ENCODE data around the gene THRAP3. TPM values are rescaled to one million over a fixed set of nuclear protein-coding genes. Genes with fewer than 3 reads are reported as not detected.
A peak's percentile ranks its signal among the peaks of the same experiment; 100 is the strongest.

The THRAP3 gene
- total RNA-seq, 4 donors from 2014 or later, result 90.3 to 116 (median 104) TPM

DNA sequence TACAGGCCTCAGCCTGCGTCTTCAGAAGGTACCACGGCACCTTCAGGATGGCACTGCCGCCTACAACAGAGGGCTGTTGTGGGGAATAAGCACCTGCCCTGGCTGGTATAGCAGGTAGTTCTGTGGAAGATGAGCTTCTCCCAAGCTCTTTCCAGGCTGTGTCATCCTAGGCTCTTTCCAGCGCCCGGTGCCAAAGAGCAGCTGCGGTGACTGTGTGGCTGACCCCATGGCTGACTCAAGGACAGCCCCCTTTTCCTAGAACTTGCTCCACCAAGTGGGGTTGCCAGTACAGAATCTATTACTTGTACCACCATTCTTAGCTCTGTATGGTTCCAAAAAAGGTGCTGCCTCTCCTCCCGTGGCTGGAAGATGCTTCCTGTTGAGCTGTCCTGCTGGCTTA lies 121.1 kb downstream of the THRAP3 start:
- TF ChIP-seq POLR2A (IDR thresholded peaks at IDR 0.05; ENCODE audit: low read depth), result no peak
- TF ChIP-seq, protein P1, sequence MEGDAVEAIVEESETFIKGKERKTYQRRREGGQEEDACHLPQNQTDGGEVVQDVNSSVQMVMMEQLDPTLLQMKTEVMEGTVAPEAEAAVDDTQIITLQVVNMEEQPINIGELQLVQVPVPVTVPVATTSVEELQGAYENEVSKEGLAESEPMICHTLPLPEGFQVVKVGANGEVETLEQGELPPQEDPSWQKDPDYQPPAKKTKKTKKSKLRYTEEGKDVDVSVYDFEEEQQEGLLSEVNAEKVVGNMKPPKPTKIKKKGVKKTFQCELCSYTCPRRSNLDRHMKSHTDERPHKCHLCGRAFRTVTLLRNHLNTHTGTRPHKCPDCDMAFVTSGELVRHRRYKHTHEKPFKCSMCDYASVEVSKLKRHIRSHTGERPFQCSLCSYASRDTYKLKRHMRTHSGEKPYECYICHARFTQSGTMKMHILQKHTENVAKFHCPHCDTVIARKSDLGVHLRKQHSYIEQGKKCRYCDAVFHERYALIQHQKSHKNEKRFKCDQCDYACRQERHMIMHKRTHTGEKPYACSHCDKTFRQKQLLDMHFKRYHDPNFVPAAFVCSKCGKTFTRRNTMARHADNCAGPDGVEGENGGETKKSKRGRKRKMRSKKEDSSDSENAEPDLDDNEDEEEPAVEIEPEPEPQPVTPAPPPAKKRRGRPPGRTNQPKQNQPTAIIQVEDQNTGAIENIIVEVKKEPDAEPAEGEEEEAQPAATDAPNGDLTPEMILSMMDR (IDR thresholded peaks at IDR 0.05), result no peak
- H3K4me1 ChIP-seq, result peaks cover 11 to 28% (median 25%) of the 10 kb centered on the region in 4 donors
- H3K9me3 ChIP-seq, result no peaks in the 10 kb centered on the region
- H3K27ac ChIP-seq (replicated peaks in 1 of 4), result no peak overlapping the region
- no peak overlapping the region for H3K4me3 ChIP-seq
- no peaks in the 10 kb centered on the region for H3K27me3 ChIP-seq
- no peak for DNase-seq (ENCODE audit: extremely low spot score)
- intact Hi-C loops (cut with DNase I), result no loop called here
- WGBS, result 87% methylated on average over 7 of the region's 7 CpGs
- peaks cover 29 to 98% (median 87%) of the 10 kb centered on the region in 4 donors for H3K36me3 ChIP-seq

GRCh38 chr1:36346741-36347370 lies 122.6 kb downstream of the THRAP3 start:
- Histone ChIP-seq H3K27ac (replicated peaks in 1 of 4) (no peak overlapping the region), H3K9me3 (no peaks in the 10 kb centered on the region), H3K27me3 (no peaks in the 10 kb centered on the region), H3K4me3 (no peak overlapping the region), H3K36me3 (peaks cover 26 to 90% (median 81%) of the 10 kb centered on the region in 4 donors), H3K4me1 (peaks cover 25 to 43% (median 40%) of the 10 kb centered on the region in 4 donors)
- DNase-seq (ENCODE audit: extremely low spot score), result no peak
- 94% methylated on average over 8 of the region's 8 CpGs for WGBS
- TF ChIP-seq POLR2AphosphoS5 (IDR thresholded peaks at IDR 0.05) (no peak), EP300 (IDR thresholded peaks at IDR 0.05) (no peak), POLR2A (IDR thresholded peaks at IDR 0.05; ENCODE audit: low read depth) (no peak)
- TF ChIP-seq, protein P1 (IDR thresholded peaks at IDR 0.05), result no peak
- intact Hi-C loops (cut with DNase I), result no loop called here

DNA sequence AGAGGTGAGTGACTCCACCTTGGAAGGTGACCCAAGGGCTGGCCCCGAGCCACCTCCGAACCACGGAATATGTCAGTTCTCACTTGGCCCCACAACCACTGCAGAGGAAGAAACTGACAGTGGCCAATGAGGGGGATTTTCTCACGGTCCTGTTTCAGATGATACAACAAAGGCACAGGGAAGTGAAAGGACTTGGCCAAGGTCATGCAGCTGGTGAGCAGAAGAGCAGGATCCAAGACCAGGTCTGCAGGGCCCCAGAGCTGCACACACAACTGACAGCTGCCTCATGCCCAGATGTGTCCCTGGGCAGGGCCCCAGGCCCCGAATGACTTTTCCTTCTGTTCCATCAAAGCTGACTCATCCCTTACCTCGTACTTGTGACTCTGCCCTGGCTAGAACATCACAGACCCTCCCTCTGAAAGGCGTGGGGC lies 125.0 kb downstream of the THRAP3 start:
- Histone ChIP-seq H3K9me3 (no peaks in the 10 kb centered on the region), H3K36me3 (peaks cover 35 to 91% (median 83%) of the 10 kb centered on the region in 4 donors), H3K4me3 (no peak overlapping the region), H3K27ac (replicated peaks in 1 of 4) (peak overlapping the region in 3 of 4 donors; percentile 66 to 78 (median 71)), H3K27me3 (no peaks in the 10 kb centered on the region), H3K4me1 (peaks cover 28 to 46% (median 42%) of the 10 kb centered on the region in 4 donors)
- DNase-seq (ENCODE audit: extremely low spot score), result no peak
- TF ChIP-seq POLR2A (IDR thresholded peaks at IDR 0.05; ENCODE audit: low read depth) (no peak), POLR2AphosphoS5 (IDR thresholded peaks at IDR 0.05) (no peak), EP300 (IDR thresholded peaks at IDR 0.05) (no peak)
- TF ChIP-seq, protein P1 (IDR thresholded peaks at IDR 0.05), result no peak
- 82% methylated on average over 4 of the region's 7 CpGs for WGBS
- intact Hi-C loops (cut with DNase I), result no loop called here

DNA sequence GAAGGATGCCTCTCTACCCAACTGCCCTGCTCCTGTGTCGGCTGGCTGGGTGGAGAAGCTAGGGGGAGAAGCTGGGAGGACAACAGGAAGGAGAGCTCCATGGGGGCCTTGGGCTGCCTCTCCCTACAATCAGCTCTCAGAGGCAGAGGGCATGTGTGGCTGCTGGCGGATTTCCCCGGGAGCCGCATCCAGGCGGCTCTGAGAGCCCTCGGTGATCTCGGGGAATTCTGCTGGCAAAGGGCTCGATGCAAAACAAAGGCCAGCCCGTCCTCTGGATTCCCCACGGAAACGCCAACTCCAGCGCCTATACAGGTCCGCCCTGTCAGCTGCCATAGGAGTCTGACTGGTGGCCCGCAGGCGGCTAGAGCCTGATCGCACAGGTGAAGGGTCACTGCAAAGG lies 125.6 kb downstream of the THRAP3 start:
- WGBS, result 84% methylated on average over 8 of the region's 16 CpGs
- no peak overlapping the region for H3K4me3 ChIP-seq
- H3K27ac ChIP-seq (replicated peaks in 1 of 4), result peak overlapping the region; percentile 66 to 78 (median 68)
- H3K27me3 ChIP-seq, result no peaks in the 10 kb centered on the region
- DNase-seq (ENCODE audit: extremely low spot score), result no peak
- intact Hi-C loops (cut with DNase I), result loop anchor here (2.0 kb wide), 1 partner anchor 57 kb away; no protein-coding TSS in a partner anchor
- peaks cover 28 to 46% (median 42%) of the 10 kb centered on the region in 4 donors for H3K4me1 ChIP-seq
- TF ChIP-seq POLR2AphosphoS5 (IDR thresholded peaks at IDR 0.05), result no peak
- no peak for TF ChIP-seq EP300 (IDR thresholded peaks at IDR 0.05)
- TF ChIP-seq POLR2A (IDR thresholded peaks at IDR 0.05; ENCODE audit: low read depth), result no peak
- TF ChIP-seq, protein P1 (IDR thresholded peaks at IDR 0.05), result no peak
- peaks cover 41 to 91% (median 84%) of the 10 kb centered on the region in 4 donors for H3K36me3 ChIP-seq
- no peaks in the 10 kb centered on the region for H3K9me3 ChIP-seq

Measured in esophagus muscularis mucosa (tissue), 4 donors.